Measurements from ENCODE around the gene CEP131.
"Not testable (repeated sequence)": the region's sequence is repeated elsewhere in the genome, so short reads cannot be mapped to it uniquely, and the experiment has no call there.

CEP131 gene

GRCh38 chr17:81238815-81239713, 16.3 kb upstream of the CEP131 start, which contains the start of the genes NDUFAF8 and TEPSIN:
TSS of gene NDUFAF8 (plus strand) at chr17:81239318. CDS start at chr17:81239364, 46 bp downstream.
TSS of gene TEPSIN (minus strand) at chr17:81239055. CDS start at chr17:81239033, 22 bp downstream.
- DNase-seq (ENCODE audit: low read depth in 3 of 3), result peak; percentile 86 to 95 (median 89)

- DNase-seq (ENCODE audit: low read depth in 3 of 3), result no peak
These were observed 15.7 kb upstream of the CEP131 start for GRCh38 chr17:81238490-81238814.

GRCh38 chr17:81237591-81238489, 15.1 kb upstream of the CEP131 start:
- DNase-seq (ENCODE audit: low read depth in 3 of 3), result no peak

- no peak for DNase-seq (ENCODE audit: low read depth in 3 of 3)
These were observed 14.0 kb upstream of the CEP131 start for GRCh38 chr17:81236784-81237183.

- DNase-seq (ENCODE audit: low read depth in 3 of 3), result no peak
These were observed 13.3 kb upstream of the CEP131 start for GRCh38 chr17:81235822-81236740.

GRCh38 chr17:81234940-81235821, 12.4 kb upstream of the CEP131 start:
- DNase-seq (ENCODE audit: low read depth in 3 of 3), result no peak

GRCh38 chr17:81234506-81234855, 11.7 kb upstream of the CEP131 start:
- no peak for DNase-seq (ENCODE audit: low read depth in 3 of 3)

GRCh38 chr17:81233811-81234505, 11.2 kb upstream of the CEP131 start:
- DNase-seq (ENCODE audit: low read depth in 3 of 3), result no peak

- DNase-seq (ENCODE audit: low read depth in 3 of 3), result no peak
These were observed 10.6 kb upstream of the CEP131 start for GRCh38 chr17:81233316-81233715.

- DNase-seq (ENCODE audit: low read depth in 3 of 3), result no peak
These were observed 10.0 kb upstream of the CEP131 start for GRCh38 chr17:81232616-81233241.

- no peak for DNase-seq (ENCODE audit: low read depth in 3 of 3)
These were observed 9.2 kb upstream of the CEP131 start for GRCh38 chr17:81231766-81232581.

GRCh38 chr17:81231121-81231645, 8.4 kb upstream of the CEP131 start:
- DNase-seq (ENCODE audit: low read depth in 3 of 3), result no peak

- no peak for DNase-seq (ENCODE audit: low read depth in 3 of 3)
These were observed 7.5 kb upstream of the CEP131 start for GRCh38 chr17:81230043-81230820.

- DNase-seq (ENCODE audit: low read depth in 3 of 3), result no peak
These were observed 6.8 kb upstream of the CEP131 start for GRCh38 chr17:81229666-81229920.

- no peak for DNase-seq (ENCODE audit: low read depth in 3 of 3)
These were observed 6.3 kb upstream of the CEP131 start for GRCh38 chr17:81228834-81229665.

- DNase-seq (ENCODE audit: low read depth in 3 of 3), result no peak
These were observed 5.7 kb upstream of the CEP131 start for GRCh38 chr17:81228420-81228819.

GRCh38 chr17:81227630-81228029, 4.9 kb upstream of the CEP131 start:
- not testable (repeated sequence) for DNase-seq (ENCODE audit: low read depth in 3 of 3)
